HepG2 (cell line): ENCODE results near the gene ST13. TPM values are rescaled to one million over a fixed set of nuclear protein-coding genes. Genes with fewer than 3 reads are reported as not detected.

Source experiments
- ATAC-seq: fragments of 200-7000 bp; cut with Tn5 transposase; 3 replicates; pipeline ENCODE4 v1.9.1; 2020; ENCODE audit warnings: mild to moderate bottlenecking, moderate library complexity
- BruUV-seq: library from RNA; stranded (reverse); fragments of 400-500 nt; replicated peaks from 2 replicates; lab custom pipeline; 2021; lab: Mats Ljungman, UMichigan
- CTCF ChIA-PET: fragments of 300-600 bp; formaldehyde crosslinking; extraction: SDS; loops from one replicate; lab custom pipeline; 2021; ENCODE audit warnings: low total read pairs, inconsistent platforms, low intra/inter-chr PET ratio; lab: Yijun Ruan, JAX
- POLR2A ChIA-PET: fragments of 350-600 bp; sonication (Branson Sonifier 250); formaldehyde crosslinking; loops from one replicate; lab custom pipeline; 2020; ENCODE audit warnings: antibody characterized with exemption, inconsistent platforms; lab: Yijun Ruan, JAX
- DNase-seq: peaks from one replicate; pipeline ENCODE4 v3.0.0-alpha.2; 2015; ENCODE audit warnings: low spot score
- FAIRE-seq: peaks from 3 replicates; lab custom pipeline; 2011; peaks lifted over from hg19 to GRCh38; lab: Jason Lieb, UNC
- H2AFZ ChIP-seq: one replicate; pipeline ENCODE4 v1.6.1; 2011; ENCODE audit warnings: low read length, inconsistent platforms
- H3K27ac ChIP-seq: fragments of 300-600 bp; 3 replicates; pipeline ENCODE4 v1.8.0; 2011; ENCODE audit warnings: mixed run types, mild to moderate bottlenecking, mixed read lengths, low read length, inconsistent platforms; ENCODE audit not compliant: insufficient read depth; ENCODE audit errors: extremely low read length
- H3K27me3 ChIP-seq, 2 experiments: fragments of 200-600 bp in 1 of 2; 2 replicates in 1 of 2; 3 replicates in 1 of 2; pipeline versions ENCODE4 v1.6.0 to v1.8.0; 2011; ENCODE audit warnings: low read length in 2 of 2, mild to moderate bottlenecking in 2 of 2, moderate library complexity in 2 of 2, inconsistent platforms in 1 of 2; ENCODE audit not compliant: insufficient read depth in 2 of 2, control insufficient read depth in 1 of 2
- H3K36me3 ChIP-seq, 2 experiments: fragments of 200-600 bp in 1 of 2; replicated peaks in 1 of 2; 2 replicates in 1 of 2; 3 replicates in 1 of 2; pipeline versions ENCODE4 v1.5.1 to v1.8.0; 2011; ENCODE audit warnings: low read length in 2 of 2, inconsistent platforms in 1 of 2; ENCODE audit not compliant: insufficient read depth in 2 of 2, control insufficient read depth in 1 of 2
- H3K4me1 ChIP-seq: 2 replicates; pipeline ENCODE4 v1.5.1; 2012; ENCODE audit warnings: low read length, inconsistent platforms; ENCODE audit not compliant: insufficient read depth
- H3K4me2 ChIP-seq: 2 replicates; pipeline ENCODE4 v1.6.0; 2011; ENCODE audit warnings: low read depth, low read length, inconsistent platforms
- H3K4me3 ChIP-seq, 3 experiments: fragments of 200-600 bp in 1 of 3; sonication (generic), shearing (Covaris generic) in 1 of 3; replicated peaks in 1 of 3; 2 replicates each; pipeline ENCODE4 v1.5.1; 2011 to 2016; ENCODE audit warnings: low read length in 3 of 3, inconsistent platforms in 2 of 3, low read depth in 2 of 3, mild to moderate bottlenecking in 2 of 3, control low read depth in 1 of 3, mixed read lengths in 1 of 3; ENCODE audit not compliant: insufficient read depth in 1 of 3
- H3K79me2 ChIP-seq: one replicate; pipeline ENCODE4 v1.6.1; 2011; ENCODE audit warnings: low read length, inconsistent platforms; ENCODE audit not compliant: insufficient read depth
- H3K9ac ChIP-seq: 2 replicates; pipeline ENCODE4 v1.6.0; 2011; ENCODE audit warnings: mild to moderate bottlenecking, low read depth, low read length, inconsistent platforms; ENCODE audit not compliant: insufficient read depth
- H3K9me3 ChIP-seq: 2 replicates; pipeline ENCODE4 v1.5.1; 2012; ENCODE audit warnings: mild to moderate bottlenecking, low read length
- H4K20me1 ChIP-seq: 2 replicates; pipeline ENCODE4 v1.6.0; 2011; ENCODE audit warnings: inconsistent platforms, mild to moderate bottlenecking, low read length, moderate library complexity; ENCODE audit not compliant: insufficient read depth
- ATF7 ChIP-seq, 2 experiments: fragments of 450-650 bp in 1 of 2; sonication (generic) in 1 of 2; formaldehyde crosslinking in 1 of 2; IDR thresholded peaks; 2 replicates each; pipeline versions ENCODE4 v1.4.0 to v1.6.1; 2016 to 2020; ENCODE audit warnings: antibody characterized with exemption in 1 of 2, mild to moderate bottlenecking in 1 of 2, missing genetic modification reagents in 1 of 2
- CEBPB ChIP-seq: IDR thresholded peaks from 2 replicates; pipeline ENCODE4 v1.6.1; 2011; ENCODE audit warnings: low read depth, low read length, improper control_type of control experiment, borderline replicate concordance
- DNMT3B ChIP-seq: conservative IDR thresholded peaks from 2 replicates; pipeline ENCODE4 v1.6.1; 2016; ENCODE audit warnings: missing biosample characterization, control low read depth
- FIP1L1 ChIP-seq: fragments of 200-400 bp; formaldehyde crosslinking; IDR thresholded peaks from 2 replicates; pipeline ENCODE4 v1.6.1; 2018; ENCODE audit warnings: low read depth, mild to moderate bottlenecking, low read length, moderate library complexity, borderline replicate concordance; ENCODE audit not compliant: insufficient read depth
- HNF4G ChIP-seq, 2 experiments: sonication (generic) in 1 of 2; formaldehyde crosslinking in 1 of 2; IDR thresholded peaks; 2 replicates each; pipeline versions ENCODE4 v1.4.0 to v1.6.1; 2011 to 2020; ENCODE audit warnings: borderline replicate concordance in 2 of 2, low read depth in 2 of 2, mild to moderate bottlenecking in 2 of 2, low read length in 1 of 2, missing genetic modification reagents in 1 of 2, moderate library complexity in 1 of 2
- KAT8 ChIP-seq: IDR thresholded peaks from 2 replicates; pipeline ENCODE4 v1.6.1; 2016; ENCODE audit warnings: missing genetic modification reagents, missing compliant biosample characterization
- KLF13 ChIP-seq: sonication (generic); formaldehyde crosslinking; IDR thresholded peaks from 2 replicates; pipeline ENCODE4 v1.4.0; 2020; ENCODE audit warnings: mild to moderate bottlenecking, missing genetic modification reagents
- NONO ChIP-seq, 2 experiments: fragments of 450-650 bp in 1 of 2; sonication (generic) in 1 of 2; formaldehyde crosslinking in 1 of 2; IDR thresholded peaks in 1 of 2; conservative IDR thresholded peaks in 1 of 2; 2 replicates each; pipeline versions ENCODE4 v1.6.1 to v1.8.0; 2017 to 2022; ENCODE audit warnings: mild to moderate bottlenecking in 1 of 2, missing genetic modification reagents in 1 of 2, moderate library complexity in 1 of 2
- PCBP1 ChIP-seq: fragments of 200-400 bp; formaldehyde crosslinking; IDR thresholded peaks from 2 replicates; pipeline ENCODE4 v1.6.1; 2017; ENCODE audit warnings: mild to moderate bottlenecking, low read depth, low read length, borderline replicate concordance
- SNAPC2 ChIP-seq: sonication (generic); formaldehyde crosslinking; IDR thresholded peaks from 2 replicates; pipeline ENCODE4 v1.8.1; 2022; ENCODE audit warnings: mild to moderate bottlenecking, missing genetic modification reagents
- SOX13 ChIP-seq, 3 experiments: fragments of 450-650 bp in 1 of 3; sonication (generic) in 1 of 3; formaldehyde crosslinking in 1 of 3; IDR thresholded peaks in 2 of 3; conservative IDR thresholded peaks in 1 of 3; 2 replicates each; pipeline versions ENCODE4 v1.5.0 to v1.6.1; 2016 to 2020; ENCODE audit warnings: antibody characterized with exemption in 1 of 3, mild to moderate bottlenecking in 1 of 3, missing compliant biosample characterization in 1 of 3, missing genetic modification reagents in 1 of 3, moderate library complexity in 1 of 3
- ZBTB7B ChIP-seq: sonication (generic); formaldehyde crosslinking; IDR thresholded peaks from 2 replicates; pipeline ENCODE4 v1.4.0; 2020; ENCODE audit warnings: missing genetic modification reagents
- ZFP82 ChIP-seq: sonication (generic); formaldehyde crosslinking; IDR thresholded peaks from 2 replicates; pipeline ENCODE4 v1.5.1; 2020; ENCODE audit warnings: mild to moderate bottlenecking, missing genetic modification reagents, borderline replicate concordance
- ZIK1 ChIP-seq: sonication (generic); formaldehyde crosslinking; IDR thresholded peaks from 2 replicates; pipeline ENCODE4 v1.5.0; 2020; ENCODE audit warnings: mild to moderate bottlenecking, low read depth, missing genetic modification reagents, borderline replicate concordance
- ZNF382 ChIP-seq: sonication (generic); formaldehyde crosslinking; IDR thresholded peaks from 2 replicates; pipeline ENCODE4 v1.5.0; 2020; ENCODE audit warnings: missing genetic modification reagents, mild to moderate bottlenecking, borderline replicate concordance
- WGBS: methylation state at CpG from one replicate; pipeline ENCODE4 v1.1.6; 2017; ENCODE audit warnings: low lambda C conversion rate; 5-methylcytosine and 5-hydroxymethylcytosine counted together
- in situ Hi-C: cut with HindIII; loops from 2 replicates; pipeline ENCODE4 v1.10.0; 2017; ENCODE audit warnings: low pct_unique_long_range_greater_than_20kb; ENCODE audit not compliant: extremely low pct_ligation_motif_present
- intact Hi-C: fragments of 100-400 bp; cut with micrococcal nuclease; formaldehyde crosslinking; loops from one replicate; pipeline ENCODE4 v1.10.0; 2022; ENCODE audit not compliant: unreplicated experiment
- polyA plus RNA-seq, 8 experiments: library from polyadenylated mRNA; depleted of rRNA in 3 of 8; stranded (reverse) in 7 of 8; unstranded in 1 of 8; fragments of >200 nt; fragmentation: Illumina TruSeq in 4 of 8; extraction: Trizol in 4 of 8; gene quantifications; 2 replicates each; pipeline versions ENCODE4 v1.2.1 to v1.2.3, GENCODE V29; 2011 to 2016; ENCODE audit warnings: low read depth in 4 of 8, missing spikeins in 1 of 8, mixed read lengths in 1 of 8; ENCODE audit not compliant: insufficient read depth in 1 of 8
- total RNA-seq, 5 experiments: library from RNA; depleted of rRNA; stranded (reverse); fragments of >200 nt; fragmentation: Illumina TruSeq; extraction: Trizol; gene quantifications; 2 replicates each; pipeline ENCODE4 v1.2.3, GENCODE V29; 2016; ENCODE audit warnings: low read depth in 1 of 5
- TF ChIP-seq, protein P1 (sequence below): sonication (generic); formaldehyde crosslinking; IDR thresholded peaks from 2 replicates; pipeline ENCODE4 v1.4.0; 2020; ENCODE audit warnings: missing genetic modification reagents

ST13 gene
- total and polyA plus RNA-seq, 2 of the 13 experiments (the other 11 are each of a cell fraction or from before 2014, with no cell fraction given), result 110 to 274 TPM

DNA sequence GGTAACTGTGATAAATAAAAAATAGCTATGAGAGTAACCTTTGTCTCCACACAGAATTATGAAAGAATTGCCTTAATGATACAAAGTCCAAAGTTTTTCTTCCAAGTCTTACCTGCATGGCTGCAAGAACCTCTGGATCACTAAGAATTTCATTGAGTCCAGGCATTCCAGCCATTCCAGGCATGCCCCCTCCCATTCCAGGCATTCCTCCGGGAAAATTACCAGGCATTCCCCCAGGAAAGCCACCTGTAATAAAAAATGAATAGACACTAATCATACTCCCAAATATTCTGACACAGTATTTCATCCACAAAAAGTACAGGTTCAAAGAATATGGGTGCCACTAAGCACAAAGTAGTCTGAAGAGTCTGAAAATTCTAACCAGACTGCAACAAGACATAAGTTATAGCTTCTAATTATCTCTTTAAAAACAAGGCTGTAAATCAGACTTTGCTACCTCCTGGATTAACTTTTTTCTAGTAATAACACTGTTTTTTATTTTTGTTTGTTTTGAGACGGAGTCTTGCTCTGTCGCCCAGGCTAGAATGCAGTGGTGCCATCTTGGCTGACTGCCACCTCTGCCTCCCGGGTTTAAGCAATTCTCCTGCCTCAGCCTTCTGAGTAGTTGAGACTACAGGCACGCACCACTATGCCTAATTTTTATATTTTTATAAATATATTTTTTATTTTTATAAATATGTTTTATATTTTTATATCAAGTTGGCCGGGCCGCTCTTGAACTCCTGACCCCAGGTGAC, 29.3 kb downstream of the ST13 start:
- peak; percentile 52 for DNase-seq
- in situ Hi-C loops, result no loop called here
- H2AFZ ChIP-seq, result no peak overlapping the region
- no peak overlapping the region for H3K9ac ChIP-seq
- intact Hi-C loops, result no loop called here
- H3K4me3 ChIP-seq, result no peak overlapping the region
- H3K4me1 ChIP-seq, result peaks cover 14% of the 10 kb centered on the region
- ChIA-PET CTCF (no interaction called here), POLR2A (interaction anchor here (0.7 to 1.9 kb wide), 3 partner anchors 26 to 29 kb away, joined by 3 to 7 read pairs (median 3); partner anchors contain the start of genes ST13 and XPNPEP3)
- no peaks in the 10 kb centered on the region for H3K79me2 ChIP-seq
- ATAC-seq, result no peak; the same call in 2 of the 3 replicates
- peaks cover 8 to 29% of the 10 kb centered on the region in 2 experiments; a peak in 4 of 5 replicates for H3K36me3 ChIP-seq
- peak overlapping the region; percentile 27; the same call in 1 of the 2 replicates for H3K4me2 ChIP-seq
- H4K20me1 ChIP-seq, result no peaks in the 10 kb centered on the region
- no peaks in the 10 kb centered on the region for H3K9me3 ChIP-seq
- H3K27ac ChIP-seq, result peak overlapping the region; percentile 73
- no TSS peak for BruUV-seq
- no peak for FAIRE-seq
- H3K27me3 ChIP-seq, result no peaks in the 10 kb centered on the region
- WGBS, result 84% methylated on average over 7 of the region's 7 CpGs
- TF ChIP-seq NONO (IDR thresholded peaks at IDR 0.05) (no peak), NONO (CRISPR knock-in tag; conservative IDR thresholded peaks at IDR 0.05) (no peak), DNMT3B (CRISPR knock-in tag) (no peak), PCBP1 (no peak), ATF7 (IDR thresholded peaks at IDR 0.05) (no peak), ATF7 (CRISPR knock-in tag; IDR thresholded peaks at IDR 0.05) (no peak), CEBPB (no peak), SOX13 (IDR thresholded peaks at IDR 0.05) (no peak), SOX13 (CRISPR knock-in tag; conservative IDR thresholded peaks at IDR 0.05 in 1 of 2, IDR thresholded peaks at IDR 0.05 in 1 of 2) (0 out of 4 replicates have a peak, but pooled peaks of 1 of the 2 experiments have one; percentile 17), HNF4G (IDR thresholded peaks at IDR 0.05; ENCODE audit: borderline replicate concordance, low read depth, low read length) (peak; percentile 79), HNF4G (CRISPR knock-in tag; IDR thresholded peaks at IDR 0.05; ENCODE audit: borderline replicate concordance, low read depth) (no peak), ZBTB7B (CRISPR knock-in tag) (no peak), ZFP82 (CRISPR knock-in tag) (no peak), KLF13 (CRISPR knock-in tag) (no peak), FIP1L1 (no peak), ZNF382 (no peak), KAT8 (no peak), SNAPC2 (CRISPR knock-in tag) (no peak), ZIK1 (CRISPR knock-in tag) (no peak)
- TF ChIP-seq, protein P1, sequence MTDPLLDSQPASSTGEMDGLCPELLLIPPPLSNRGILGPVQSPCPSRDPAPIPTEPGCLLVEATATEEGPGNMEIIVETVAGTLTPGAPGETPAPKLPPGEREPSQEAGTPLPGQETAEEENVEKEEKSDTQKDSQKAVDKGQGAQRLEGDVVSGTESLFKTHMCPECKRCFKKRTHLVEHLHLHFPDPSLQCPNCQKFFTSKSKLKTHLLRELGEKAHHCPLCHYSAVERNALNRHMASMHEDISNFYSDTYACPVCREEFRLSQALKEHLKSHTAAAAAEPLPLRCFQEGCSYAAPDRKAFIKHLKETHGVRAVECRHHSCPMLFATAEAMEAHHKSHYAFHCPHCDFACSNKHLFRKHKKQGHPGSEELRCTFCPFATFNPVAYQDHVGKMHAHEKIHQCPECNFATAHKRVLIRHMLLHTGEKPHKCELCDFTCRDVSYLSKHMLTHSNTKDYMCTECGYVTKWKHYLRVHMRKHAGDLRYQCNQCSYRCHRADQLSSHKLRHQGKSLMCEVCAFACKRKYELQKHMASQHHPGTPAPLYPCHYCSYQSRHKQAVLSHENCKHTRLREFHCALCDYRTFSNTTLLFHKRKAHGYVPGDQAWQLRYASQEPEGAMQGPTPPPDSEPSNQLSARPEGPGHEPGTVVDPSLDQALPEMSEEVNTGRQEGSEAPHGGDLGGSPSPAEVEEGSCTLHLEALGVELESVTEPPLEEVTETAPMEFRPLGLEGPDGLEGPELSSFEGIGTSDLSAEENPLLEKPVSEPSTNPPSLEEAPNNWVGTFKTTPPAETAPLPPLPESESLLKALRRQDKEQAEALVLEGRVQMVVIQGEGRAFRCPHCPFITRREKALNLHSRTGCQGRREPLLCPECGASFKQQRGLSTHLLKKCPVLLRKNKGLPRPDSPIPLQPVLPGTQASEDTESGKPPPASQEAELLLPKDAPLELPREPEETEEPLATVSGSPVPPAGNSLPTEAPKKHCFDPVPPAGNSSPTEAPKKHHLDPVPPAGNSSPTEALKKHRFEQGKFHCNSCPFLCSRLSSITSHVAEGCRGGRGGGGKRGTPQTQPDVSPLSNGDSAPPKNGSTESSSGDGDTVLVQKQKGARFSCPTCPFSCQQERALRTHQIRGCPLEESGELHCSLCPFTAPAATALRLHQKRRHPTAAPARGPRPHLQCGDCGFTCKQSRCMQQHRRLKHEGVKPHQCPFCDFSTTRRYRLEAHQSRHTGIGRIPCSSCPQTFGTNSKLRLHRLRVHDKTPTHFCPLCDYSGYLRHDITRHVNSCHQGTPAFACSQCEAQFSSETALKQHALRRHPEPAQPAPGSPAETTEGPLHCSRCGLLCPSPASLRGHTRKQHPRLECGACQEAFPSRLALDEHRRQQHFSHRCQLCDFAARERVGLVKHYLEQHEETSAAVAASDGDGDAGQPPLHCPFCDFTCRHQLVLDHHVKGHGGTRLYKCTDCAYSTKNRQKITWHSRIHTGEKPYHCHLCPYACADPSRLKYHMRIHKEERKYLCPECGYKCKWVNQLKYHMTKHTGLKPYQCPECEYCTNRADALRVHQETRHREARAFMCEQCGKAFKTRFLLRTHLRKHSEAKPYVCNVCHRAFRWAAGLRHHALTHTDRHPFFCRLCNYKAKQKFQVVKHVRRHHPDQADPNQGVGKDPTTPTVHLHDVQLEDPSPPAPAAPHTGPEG (CRISPR knock-in tag), result no peak
